HTERT RPE-1 (cell line): ENCODE data around the gene SIGLEC6.

Experiments used
- in situ Hi-C: fragments of 300-500 bp; cut with MboI; formaldehyde crosslinking; loops from 4 replicates; pipeline ENCODE4 v1.14.3; 2020; ENCODE audit warnings: low sequenced_read_pairs

The SIGLEC6 gene

DNA sequence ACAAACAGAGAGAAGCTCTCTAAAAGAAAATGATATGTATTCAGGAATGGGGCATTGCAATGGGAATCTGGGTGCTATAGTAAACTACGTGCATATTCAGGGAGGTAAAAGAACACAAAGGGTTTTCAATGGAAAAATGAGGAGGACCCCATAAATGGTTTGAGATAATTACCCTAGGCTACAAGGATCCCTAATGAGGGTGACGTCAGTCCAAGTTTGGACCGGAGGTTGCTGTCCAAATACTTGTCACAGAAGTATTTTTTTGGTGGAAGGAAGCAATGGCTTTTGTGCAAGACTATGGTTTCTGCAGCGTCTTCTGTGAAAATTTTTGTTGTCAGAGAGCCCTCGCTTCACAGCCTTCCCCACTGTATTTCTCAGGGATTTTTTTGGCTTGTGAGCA lies 54.1 kb downstream of the SIGLEC6 start:
- in situ Hi-C loops = no loop called here

DNA sequence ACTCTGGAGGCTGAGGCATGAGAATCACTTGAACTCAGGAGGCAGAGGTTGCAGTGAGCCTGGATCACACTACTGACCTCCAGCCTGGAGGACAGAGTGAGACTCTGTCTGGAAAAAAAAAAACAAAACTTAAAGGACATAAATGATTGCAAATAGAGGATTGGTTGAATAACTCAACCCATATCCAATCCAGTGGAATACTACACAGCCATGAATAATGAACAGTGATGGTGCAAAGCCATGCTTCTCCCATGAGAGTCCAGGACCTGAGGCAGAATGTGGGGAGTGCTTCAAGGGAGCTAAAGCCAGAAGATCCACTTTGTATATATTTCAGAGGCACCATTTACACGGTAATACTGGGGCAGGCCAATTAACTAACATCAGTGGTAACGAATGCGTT lies 55.3 kb downstream of the SIGLEC6 start:
- in situ Hi-C loops = no loop called here

DNA sequence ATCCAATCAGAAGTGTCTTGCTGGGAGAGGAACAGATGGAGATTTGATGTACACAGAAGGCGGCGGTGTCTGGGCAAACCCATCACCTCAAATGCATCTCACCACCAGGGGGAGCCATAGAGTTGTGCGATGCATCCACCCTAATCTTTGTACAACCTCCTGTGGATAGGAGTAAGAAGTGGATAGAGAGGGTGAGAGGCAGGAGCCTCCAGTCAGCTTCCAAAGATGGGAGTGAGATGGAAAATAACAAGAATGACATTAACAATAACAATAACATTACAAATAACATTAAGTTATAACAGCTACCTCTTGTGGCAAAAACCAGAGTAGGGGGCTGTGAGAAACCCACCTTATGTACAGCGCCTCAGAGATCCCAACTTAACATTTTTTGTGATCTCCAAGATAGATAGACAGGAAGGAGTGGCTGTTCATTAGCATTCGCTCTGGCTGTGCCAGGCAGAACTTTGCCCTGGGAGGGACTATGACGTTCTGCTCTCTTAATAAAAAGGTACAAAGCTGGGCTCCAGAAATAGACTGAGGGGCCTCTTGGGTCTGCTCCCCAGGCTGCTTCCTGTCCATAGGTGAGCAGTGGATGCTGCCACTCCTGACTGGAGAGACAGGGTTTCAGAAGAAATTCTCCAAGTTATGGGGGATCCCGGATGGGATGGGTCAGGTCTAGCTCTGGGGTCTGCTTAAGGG lies 58.3 kb downstream of the SIGLEC6 start:
- in situ Hi-C loops = no loop called here

DNA sequence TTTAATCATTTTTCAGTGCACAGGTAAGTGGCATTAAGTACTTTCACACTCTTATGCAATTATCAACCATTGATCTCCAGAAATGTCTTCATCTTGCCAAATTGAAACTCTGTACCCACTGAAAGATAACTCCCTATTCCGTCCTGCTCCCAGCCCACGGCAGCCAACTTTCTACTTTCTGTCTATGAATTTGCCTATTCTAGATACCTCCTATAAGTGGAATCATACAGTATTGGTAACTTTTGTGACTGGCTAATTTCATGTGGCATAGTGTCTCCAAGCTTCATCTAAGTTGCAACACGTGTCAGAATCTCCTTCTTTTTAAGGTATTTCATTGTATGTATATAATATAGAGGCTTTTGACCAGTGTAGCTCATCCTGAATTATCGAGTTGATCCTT lies 58.9 kb downstream of the SIGLEC6 start:
- in situ Hi-C loops = no loop called here

DNA sequence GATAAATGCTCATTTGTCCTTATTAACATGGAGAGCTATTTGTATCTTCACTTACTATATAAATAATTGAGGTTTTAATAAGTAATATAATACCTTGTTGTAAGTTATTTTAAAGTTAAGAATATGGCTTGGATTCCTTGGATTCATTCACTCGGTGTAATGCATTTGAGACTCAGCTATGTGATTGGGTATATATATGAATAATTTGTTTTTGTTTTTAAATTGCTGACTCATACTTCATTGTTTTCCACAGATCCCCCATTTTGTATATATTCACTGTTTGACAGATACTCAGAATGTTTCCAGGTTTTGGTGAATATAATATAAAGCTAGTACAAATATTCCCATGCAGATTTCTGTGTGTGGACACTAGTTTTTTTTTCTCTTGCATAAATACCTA lies 59.9 kb downstream of the SIGLEC6 start:
- in situ Hi-C loops = no loop called here

- in situ Hi-C loops = no loop called here
Observed at GRCh38 chr19:51470966-51471365, 60.5 kb downstream of the SIGLEC6 start.

- in situ Hi-C loops = no loop called here
Observed at GRCh38 chr19:51469629-51470028, 61.8 kb downstream of the SIGLEC6 start.

GRCh38 chr19:51469162-51469561 lies 62.3 kb downstream of the SIGLEC6 start:
- in situ Hi-C loops = no loop called here

DNA sequence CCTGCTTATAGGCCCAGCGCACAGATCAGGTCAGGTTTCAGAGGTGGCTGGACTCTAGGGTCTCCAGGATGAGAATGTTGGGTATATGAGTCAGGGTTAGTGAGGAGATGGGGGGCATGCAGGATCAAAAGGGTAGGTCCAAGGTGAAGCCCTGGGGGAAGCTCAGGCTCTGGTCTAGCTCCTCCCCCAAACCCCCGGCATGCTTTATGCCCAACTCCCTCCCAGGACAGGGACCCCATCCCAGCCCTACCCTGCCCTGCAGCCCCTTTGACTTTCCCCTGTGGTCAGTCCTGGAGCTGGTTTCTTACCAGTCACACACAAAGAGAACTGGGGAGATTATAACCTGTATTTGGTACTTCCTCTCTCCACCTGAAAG lies 62.9 kb downstream of the SIGLEC6 start:
- in situ Hi-C loops = no loop called here

DNA sequence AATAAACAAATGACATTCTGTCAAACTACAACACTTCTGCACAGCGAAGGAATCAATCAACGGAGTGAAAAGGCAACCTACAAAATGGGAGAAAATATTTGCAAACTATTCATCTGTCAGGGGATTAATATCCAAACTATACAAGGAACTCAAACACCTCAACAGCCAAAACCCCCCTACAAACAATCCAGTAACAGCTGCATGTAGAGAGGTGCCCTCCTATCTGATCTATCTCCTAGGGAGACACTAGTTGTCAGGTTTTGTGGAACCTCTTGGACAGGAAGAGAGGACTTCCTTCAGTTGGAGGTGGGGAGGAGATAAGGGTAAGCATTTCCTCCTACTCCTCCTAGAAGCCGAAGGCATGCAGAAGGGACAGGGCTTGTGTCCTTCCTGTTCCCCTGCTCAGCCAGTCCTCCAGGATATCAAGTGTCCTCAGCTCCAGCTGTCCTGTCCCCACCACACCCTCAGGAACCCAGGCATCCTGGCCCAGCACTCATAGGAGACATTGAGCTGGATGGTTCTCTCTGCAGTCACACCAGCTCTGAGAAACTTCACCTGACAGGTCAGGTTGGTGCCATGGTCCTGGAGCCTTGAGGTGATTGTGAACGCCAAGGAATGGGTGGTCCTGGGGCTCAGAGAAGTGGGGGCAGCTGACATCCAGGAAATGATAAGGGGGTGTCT lies 63.5 kb downstream of the SIGLEC6 start:
- in situ Hi-C loops = no loop called here
